ENCODE data around the gene FBXL20.
"Not testable (repeated sequence)": the region's sequence is repeated elsewhere in the genome, so short reads cannot be mapped to it uniquely, and the experiment has no call there.

- not testable (repeated sequence) for TF ChIP-seq CTCF (optimal IDR thresholded peaks at IDR 0.05 in 1 of 3, IDR thresholded peaks at IDR 0.05 in 1 of 3, conservative IDR thresholded peaks at IDR 0.05 in 1 of 3; ENCODE audit: extremely low read depth in 1 of 3, insufficient read depth in 2 of 3, low read length in 3 of 3); EZH2 (IDR thresholded peaks at IDR 0.05; ENCODE audit: low read length)
Measured at GRCh38 chr17:39334008-39334744, 67.2 kb downstream of the FBXL20 start.
